ENCODE results near the gene NTRK3. TPM values are rescaled to one million over a fixed set of nuclear protein-coding genes. Genes with fewer than 3 reads are reported as not detected.

NTRK3 gene
- polyA plus RNA-seq, 1 donor (not counting 4 experiments of a cell fraction or from before 2014, with no cell fraction given) = not detected

- H2AFZ ChIP-seq (ENCODE audit: control insufficient read depth, low read length) = no peak overlapping the region
- H3K36me3 ChIP-seq (ENCODE audit: control insufficient read depth in 2 of 2, extremely low read depth in 1 of 2, insufficient read depth in 2 of 2, low read length in 2 of 2) = no peaks in the 10 kb centered on the region
- no peaks in the 10 kb centered on the region for H3K9me3 ChIP-seq (ENCODE audit: control insufficient read depth, low read depth, low read length)
- no peaks in the 10 kb centered on the region for H4K20me1 ChIP-seq (ENCODE audit: control insufficient read depth, extremely low read depth, insufficient read depth, low read length)
- H3K4me2 ChIP-seq (ENCODE audit: control insufficient read depth, extremely low read depth, insufficient read depth, low read depth, low read length) = no peak overlapping the region
- H3K9ac ChIP-seq (ENCODE audit: control insufficient read depth, extremely low read depth, insufficient read depth, low read length) = no peak overlapping the region
- H3K9me1 ChIP-seq (ENCODE audit: control insufficient read depth, extremely low read depth, insufficient read depth, low read length) = no peaks in the 10 kb centered on the region
- H3K79me2 ChIP-seq (ENCODE audit: control insufficient read depth, insufficient read depth, low read length) = no peaks in the 10 kb centered on the region
- H3K4me1 ChIP-seq (ENCODE audit: control insufficient read depth, extremely low read depth, insufficient read depth, low read length) = no peaks in the 10 kb centered on the region
- dilution Hi-C loops (cut with MboI; ENCODE audit: extremely low pct_ligation_motif_present, low sequenced_read_pairs) = no loop called here
- TF ChIP-seq, protein P1, sequence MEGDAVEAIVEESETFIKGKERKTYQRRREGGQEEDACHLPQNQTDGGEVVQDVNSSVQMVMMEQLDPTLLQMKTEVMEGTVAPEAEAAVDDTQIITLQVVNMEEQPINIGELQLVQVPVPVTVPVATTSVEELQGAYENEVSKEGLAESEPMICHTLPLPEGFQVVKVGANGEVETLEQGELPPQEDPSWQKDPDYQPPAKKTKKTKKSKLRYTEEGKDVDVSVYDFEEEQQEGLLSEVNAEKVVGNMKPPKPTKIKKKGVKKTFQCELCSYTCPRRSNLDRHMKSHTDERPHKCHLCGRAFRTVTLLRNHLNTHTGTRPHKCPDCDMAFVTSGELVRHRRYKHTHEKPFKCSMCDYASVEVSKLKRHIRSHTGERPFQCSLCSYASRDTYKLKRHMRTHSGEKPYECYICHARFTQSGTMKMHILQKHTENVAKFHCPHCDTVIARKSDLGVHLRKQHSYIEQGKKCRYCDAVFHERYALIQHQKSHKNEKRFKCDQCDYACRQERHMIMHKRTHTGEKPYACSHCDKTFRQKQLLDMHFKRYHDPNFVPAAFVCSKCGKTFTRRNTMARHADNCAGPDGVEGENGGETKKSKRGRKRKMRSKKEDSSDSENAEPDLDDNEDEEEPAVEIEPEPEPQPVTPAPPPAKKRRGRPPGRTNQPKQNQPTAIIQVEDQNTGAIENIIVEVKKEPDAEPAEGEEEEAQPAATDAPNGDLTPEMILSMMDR (optimal IDR thresholded peaks at IDR 0.05 in 1 of 3, IDR thresholded peaks at IDR 0.05 in 1 of 3, conservative IDR thresholded peaks at IDR 0.05 in 1 of 3; ENCODE audit: extremely low read depth in 1 of 3, insufficient read depth in 2 of 3, low read length in 3 of 3) = no peak
- TF ChIP-seq EZH2 (IDR thresholded peaks at IDR 0.05; ENCODE audit: low read length) = no peak
- H3K4me3 ChIP-seq (ENCODE audit: control insufficient read depth in 2 of 3, extremely low read depth in 1 of 3, insufficient read depth in 2 of 3, low read depth in 1 of 3, low read length in 3 of 3) = no peak overlapping the region
- no peaks in the 10 kb centered on the region for H3K27me3 ChIP-seq (ENCODE audit: control insufficient read depth, extremely low read depth, insufficient read depth, low read length)
- DNase-seq (ENCODE audit: low read depth, low spot score) (no peak), FAIRE-seq (no peak)
- no peak overlapping the region for H3K27ac ChIP-seq (ENCODE audit: control insufficient read depth, insufficient read depth, low read length)
Measured at GRCh38 chr15:88106074-88106473, 150.5 kb downstream of the NTRK3 start.

DNA sequence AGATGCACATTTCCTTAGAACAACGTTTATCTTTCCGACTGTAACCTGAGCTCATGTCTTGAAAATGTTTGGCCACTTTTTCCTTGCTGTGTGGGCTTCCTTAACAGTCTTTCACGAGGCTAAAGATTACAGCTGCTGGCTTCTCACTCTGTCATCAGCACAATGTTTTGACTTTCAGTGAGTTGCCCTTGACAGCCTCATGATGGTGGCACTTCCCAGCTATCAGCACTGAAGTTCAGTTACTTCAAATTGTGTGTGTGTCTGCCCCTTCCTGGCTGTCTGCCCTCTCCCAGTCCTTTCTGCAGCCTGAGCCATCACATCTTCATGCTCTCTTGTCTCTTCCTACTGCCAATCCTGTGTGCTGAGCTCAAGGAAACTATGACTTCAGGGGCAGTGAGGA is 152.2 kb downstream of the NTRK3 start:
- H3K27ac ChIP-seq (ENCODE audit: control insufficient read depth, insufficient read depth, low read length) = no peak overlapping the region
- no peak overlapping the region for H3K4me3 ChIP-seq (ENCODE audit: control insufficient read depth in 2 of 3, extremely low read depth in 1 of 3, insufficient read depth in 2 of 3, low read depth in 1 of 3, low read length in 3 of 3)
- H4K20me1 ChIP-seq (ENCODE audit: control insufficient read depth, extremely low read depth, insufficient read depth, low read length) = no peaks in the 10 kb centered on the region
- H3K36me3 ChIP-seq (ENCODE audit: control insufficient read depth in 2 of 2, extremely low read depth in 1 of 2, insufficient read depth in 2 of 2, low read length in 2 of 2) = no peaks in the 10 kb centered on the region
- H3K79me2 ChIP-seq (ENCODE audit: control insufficient read depth, insufficient read depth, low read length) = no peaks in the 10 kb centered on the region
- no peak overlapping the region for H3K4me2 ChIP-seq (ENCODE audit: control insufficient read depth, extremely low read depth, insufficient read depth, low read depth, low read length)
- no peaks in the 10 kb centered on the region for H3K9me1 ChIP-seq (ENCODE audit: control insufficient read depth, extremely low read depth, insufficient read depth, low read length)
- TF ChIP-seq, protein P1 (optimal IDR thresholded peaks at IDR 0.05 in 1 of 3, IDR thresholded peaks at IDR 0.05 in 1 of 3, conservative IDR thresholded peaks at IDR 0.05 in 1 of 3; ENCODE audit: extremely low read depth in 1 of 3, insufficient read depth in 2 of 3, low read length in 3 of 3) = no peak
- no peak for TF ChIP-seq EZH2 (IDR thresholded peaks at IDR 0.05; ENCODE audit: low read length)
- FAIRE-seq (no peak), DNase-seq (ENCODE audit: low read depth, low spot score) (no peak)
- no peaks in the 10 kb centered on the region for H3K9me3 ChIP-seq (ENCODE audit: control insufficient read depth, low read depth, low read length)
- no peak overlapping the region for H2AFZ ChIP-seq (ENCODE audit: control insufficient read depth, low read length)
- H3K9ac ChIP-seq (ENCODE audit: control insufficient read depth, extremely low read depth, insufficient read depth, low read length) = no peak overlapping the region
- dilution Hi-C loops (cut with MboI; ENCODE audit: extremely low pct_ligation_motif_present, low sequenced_read_pairs) = no loop called here
- H3K27me3 ChIP-seq (ENCODE audit: control insufficient read depth, extremely low read depth, insufficient read depth, low read length) = no peaks in the 10 kb centered on the region
- H3K4me1 ChIP-seq (ENCODE audit: control insufficient read depth, extremely low read depth, insufficient read depth, low read length) = no peaks in the 10 kb centered on the region
